Testis (tissue), 3 donors: ENCODE measurements around the gene ATF3. TPM values are rescaled to one million over a fixed set of nuclear protein-coding genes. Genes with fewer than 3 reads are reported as not detected.

Experiments used
- DNase-seq: peaks from one replicate; pipeline ENCODE4 v3.0.0-alpha.2; 2019
- H3K27ac ChIP-seq, 2 donors: fragments of 200-600 bp; sonication (generic); one replicate each; pipeline ENCODE4 v1.5.1; 2019
- H3K27me3 ChIP-seq: fragments of 200-600 bp; sonication (generic); one replicate; pipeline ENCODE4 v1.5.1; 2019
- H3K36me3 ChIP-seq: fragments of 200-600 bp; sonication (generic); one replicate; pipeline ENCODE4 v1.5.1; 2017; ENCODE audit warnings: low read depth; ENCODE audit errors: missing control alignments
- H3K4me1 ChIP-seq: fragments of 200-600 bp; sonication (generic); one replicate; pipeline ENCODE4 v1.5.1; 2019
- H3K4me3 ChIP-seq, 2 donors: fragments of 200-600 bp; sonication (generic); one replicate each; pipeline ENCODE4 v1.5.1; 2017 to 2019
- H3K9me3 ChIP-seq: fragments of 200-600 bp; sonication (generic); one replicate; pipeline ENCODE4 v1.5.1; 2017
- CTCF ChIP-seq, 3 experiments: fragments of 450-650 bp in 2 of 3; fragments of 200-600 bp in 1 of 3; sonication (generic) in 1 of 3; IDR thresholded peaks; one replicate each; pipeline ENCODE4 v1.5.1; 2016 to 2019; ENCODE audit warnings: antibody characterized with exemption in 3 of 3, mild to moderate bottlenecking in 2 of 3, moderate library complexity in 1 of 3
- POLR2A ChIP-seq: fragments of 450-650 bp; IDR thresholded peaks from one replicate; pipeline ENCODE4 v1.6.1; 2017; ENCODE audit warnings: antibody characterized with exemption, mild to moderate bottlenecking, moderate library complexity
- WGBS, 2 donors: methylation state at CpG; one replicate each; pipeline ENCODE4 v1.1.5; 2018; 5-methylcytosine and 5-hydroxymethylcytosine counted together
- intact Hi-C: fragments of 100-400 bp; cut with DNase I; formaldehyde crosslinking; loops from one replicate; pipeline ENCODE4 v1.15.1; 2023; ENCODE audit warnings: low total_unique reads
- polyA plus RNA-seq: library from polyadenylated mRNA; stranded (reverse); fragments of 350-450 nt; fragmentation: Illumina TruSeq; extraction: RNeasy Lipid Tissue Mini Kit (QIAGEN cat#74804); gene quantifications from one replicate; pipeline ENCODE4 v1.2.3, GENCODE V29; 2014; ENCODE audit warnings: low read depth, low replicate concordance; ENCODE audit not compliant: insufficient read depth
- total RNA-seq, 2 donors: library from RNA; depleted of rRNA; stranded (reverse); fragments of >200 nt; gene quantifications; one replicate each; pipeline ENCODE4 v1.2.3, GENCODE V29; 2016

The ATF3 gene
- total and polyA plus RNA-seq, 3 donors from 2014 or later: 3.2 to 9.0 (median 4.6) TPM

GRCh38 chr1:212581034-212581433 lies 27.5 kb upstream of the ATF3 start:
- WGBS, 2 donors: 96 to 97% methylated on average over 7 to 8 of the region's 8 CpGs
- no peak overlapping the region for H3K4me3 ChIP-seq
- no peaks in the 10 kb centered on the region for H3K36me3 ChIP-seq
- no peaks in the 10 kb centered on the region for H3K4me1 ChIP-seq
- H3K9me3 ChIP-seq: no peaks in the 10 kb centered on the region
- no peak for DNase-seq
- no peak for TF ChIP-seq CTCF (IDR thresholded peaks at IDR 0.05)
- TF ChIP-seq POLR2A: no peak
- no peak overlapping the region for H3K27ac ChIP-seq
- intact Hi-C loops: no loop called here
- H3K27me3 ChIP-seq: no peaks in the 10 kb centered on the region

GRCh38 chr1:212582291-212582690 lies 26.3 kb upstream of the ATF3 start:
- Histone ChIP-seq H3K9me3 (no peaks in the 10 kb centered on the region), H3K27me3 (no peaks in the 10 kb centered on the region), H3K4me3 (no peak overlapping the region), H3K27ac (no peak overlapping the region), H3K36me3 (no peaks in the 10 kb centered on the region), H3K4me1 (no peaks in the 10 kb centered on the region)
- intact Hi-C loops: no loop called here
- TF ChIP-seq CTCF (IDR thresholded peaks at IDR 0.05) (no peak), POLR2A (no peak)
- no peak for DNase-seq
- WGBS, 2 donors: 93% methylated on average over 5 of the region's 5 CpGs

- TF ChIP-seq CTCF (IDR thresholded peaks at IDR 0.05) (no peak), POLR2A (no peak)
- no peak for DNase-seq
- H3K9me3 ChIP-seq: no peaks in the 10 kb centered on the region
- H3K27ac ChIP-seq: no peak overlapping the region
- H3K36me3 ChIP-seq: no peaks in the 10 kb centered on the region
- WGBS, 2 donors: 88 to 95% methylated on average over 7 of the region's 7 CpGs
- no peak overlapping the region for H3K4me3 ChIP-seq
- intact Hi-C loops: no loop called here
- H3K4me1 ChIP-seq: no peaks in the 10 kb centered on the region
- H3K27me3 ChIP-seq: no peaks in the 10 kb centered on the region
Observed at GRCh38 chr1:212582808-212583615, 25.5 kb upstream of the ATF3 start.

- Histone ChIP-seq H3K4me3 (no peak overlapping the region), H3K27ac (no peak overlapping the region), H3K27me3 (no peaks in the 10 kb centered on the region), H3K9me3 (no peaks in the 10 kb centered on the region), H3K4me1 (no peaks in the 10 kb centered on the region), H3K36me3 (no peaks in the 10 kb centered on the region)
- no peak for DNase-seq
- TF ChIP-seq CTCF (IDR thresholded peaks at IDR 0.05) (no peak), POLR2A (no peak)
- intact Hi-C loops: no loop called here
- 66 to 76% methylated on average over 7 of the region's 7 CpGs for WGBS, 2 donors
Observed at GRCh38 chr1:212583643-212584042, 24.9 kb upstream of the ATF3 start.
